Stimulated activated CD8-positive, alpha-beta memory T cell treated with anti-CD3 and anti-CD28 coated beads, Interleukin-12 subunit alpha, Interleukin-12 subunit beta, amount 100 ng/mL, for 24 hours (primary cell): ENCODE measurements around the gene TMTC2.

Experiments
- DNase-seq: peaks from one replicate; pipeline ENCODE4 v3.0.0-alpha.2; 2020; ENCODE audit errors: extremely low read depth

TMTC2 gene

GRCh38 chr12:82953397-82953796 lies 266.7 kb downstream of the TMTC2 start:
- no peak for DNase-seq

DNA sequence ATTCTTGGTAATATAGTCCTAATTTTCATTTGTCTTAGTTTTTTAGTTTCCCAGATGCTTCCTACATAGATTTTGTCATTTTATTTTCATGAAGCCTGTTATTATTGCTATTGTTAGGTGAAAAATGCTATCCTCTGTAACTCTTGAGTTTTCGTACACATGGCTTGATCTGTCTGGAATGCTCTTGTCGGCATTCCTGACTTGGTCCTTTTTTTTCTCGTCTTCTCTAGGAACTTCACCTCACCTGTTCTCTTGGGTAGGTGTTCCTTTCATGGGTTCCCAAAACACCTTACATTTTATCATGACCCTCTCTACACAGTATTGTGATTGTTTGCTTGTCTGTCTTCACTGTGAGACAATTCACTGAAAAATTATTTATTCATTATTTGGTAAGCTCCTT lies 267.4 kb downstream of the TMTC2 start:
- DNase-seq, result no peak

DNA sequence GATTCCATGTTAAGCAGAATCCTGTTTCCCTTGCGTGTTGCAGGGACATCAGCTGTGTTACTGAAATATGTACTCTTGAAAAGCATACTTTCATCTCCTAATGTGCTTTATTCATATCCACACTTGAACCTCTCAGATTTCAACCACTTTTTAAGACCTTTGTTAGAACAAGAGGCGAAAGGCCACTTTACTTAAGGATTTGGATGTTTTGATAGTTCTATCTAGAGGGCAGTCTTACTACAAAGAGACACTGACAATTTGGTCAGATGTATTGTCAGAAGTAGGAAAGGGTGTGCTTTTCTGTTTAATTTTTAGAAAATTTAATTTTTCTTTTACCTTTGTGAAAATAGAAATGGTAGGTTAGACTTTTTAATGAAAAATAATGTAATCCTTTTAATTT lies 267.9 kb downstream of the TMTC2 start:
- no peak for DNase-seq

GRCh38 chr12:82955043-82955442 lies 268.3 kb downstream of the TMTC2 start:
- DNase-seq, result no peak

GRCh38 chr12:82958966-82959365 lies 272.3 kb downstream of the TMTC2 start:
- DNase-seq, result no peak

DNA sequence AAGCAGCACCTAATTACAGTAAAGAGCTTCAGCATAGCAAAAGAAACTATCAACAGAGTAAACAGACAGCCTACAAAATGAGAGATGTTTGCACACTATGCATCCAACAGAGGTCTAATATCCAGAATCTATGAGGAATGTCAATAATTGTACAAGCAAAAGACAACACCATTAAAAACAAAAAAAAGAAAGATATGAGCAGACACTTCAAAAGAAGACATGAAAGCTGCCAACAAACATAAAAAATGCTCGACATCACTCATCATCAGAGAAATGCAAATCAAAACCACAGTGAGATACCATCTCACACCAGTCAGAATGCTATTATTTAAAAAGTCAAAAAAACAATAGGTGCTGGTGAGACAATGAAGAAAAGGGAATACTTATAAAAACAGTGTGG lies 273.1 kb downstream of the TMTC2 start:
- no peak for DNase-seq

DNA sequence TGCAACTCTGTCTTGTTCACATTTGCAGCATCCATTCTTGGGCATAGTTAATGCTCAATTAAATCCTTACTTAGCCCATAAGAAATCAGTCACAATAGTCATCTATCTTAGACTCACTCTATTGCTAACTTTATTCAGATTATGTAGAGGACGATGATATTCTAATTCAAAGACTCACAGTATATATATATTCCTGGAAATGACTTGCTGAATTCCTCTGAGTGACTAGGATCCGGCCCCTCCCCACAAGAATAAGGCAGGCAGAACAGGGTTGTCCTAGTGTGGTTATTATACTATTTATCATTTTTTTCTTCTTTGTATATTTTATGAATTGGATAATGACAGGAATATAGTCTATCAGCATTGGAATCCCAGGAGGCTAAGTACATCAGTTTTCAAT lies 275.1 kb downstream of the TMTC2 start:
- no peak for DNase-seq

DNA sequence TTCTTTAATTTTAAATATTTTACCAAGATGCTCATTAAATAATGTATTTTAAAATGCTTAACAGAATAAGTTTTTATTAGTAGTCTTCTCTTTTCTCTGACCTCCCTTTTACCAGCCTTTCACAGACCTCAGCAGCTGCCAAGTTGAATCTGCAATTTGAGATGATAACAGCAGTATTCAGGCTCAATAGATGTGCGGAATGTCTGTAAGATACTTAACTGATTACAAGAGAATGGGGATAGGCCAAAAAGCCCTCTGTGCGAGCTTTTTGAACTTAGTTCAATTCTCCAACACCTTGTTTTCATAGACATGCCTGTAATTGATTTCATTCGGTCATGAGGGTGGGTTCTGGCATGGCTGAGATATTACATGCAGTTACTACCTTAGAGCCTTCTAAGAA lies 277.2 kb downstream of the TMTC2 start:
- DNase-seq, result no peak

DNA sequence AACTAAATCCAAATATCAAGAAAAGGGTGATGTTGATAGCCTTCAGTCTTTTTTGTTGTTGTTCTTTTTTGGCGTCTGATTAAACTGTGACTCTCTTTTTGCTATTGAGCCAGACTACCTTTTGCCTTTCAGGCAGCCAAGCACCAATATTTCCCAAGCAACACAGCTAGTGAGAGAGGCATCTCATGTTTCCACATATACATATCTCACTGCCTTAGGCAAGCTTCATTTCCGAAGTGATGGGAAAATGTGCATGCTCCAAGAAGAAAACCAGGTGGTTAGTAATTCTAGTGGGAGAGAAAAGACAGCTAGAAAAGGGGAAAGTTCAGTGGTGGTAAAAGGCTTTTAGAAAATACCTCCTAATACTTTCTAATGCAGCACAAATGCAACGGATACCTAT lies 277.7 kb downstream of the TMTC2 start:
- DNase-seq, result no peak

GRCh38 chr12:82966001-82966559 lies 279.4 kb downstream of the TMTC2 start:
- no peak for DNase-seq

DNA sequence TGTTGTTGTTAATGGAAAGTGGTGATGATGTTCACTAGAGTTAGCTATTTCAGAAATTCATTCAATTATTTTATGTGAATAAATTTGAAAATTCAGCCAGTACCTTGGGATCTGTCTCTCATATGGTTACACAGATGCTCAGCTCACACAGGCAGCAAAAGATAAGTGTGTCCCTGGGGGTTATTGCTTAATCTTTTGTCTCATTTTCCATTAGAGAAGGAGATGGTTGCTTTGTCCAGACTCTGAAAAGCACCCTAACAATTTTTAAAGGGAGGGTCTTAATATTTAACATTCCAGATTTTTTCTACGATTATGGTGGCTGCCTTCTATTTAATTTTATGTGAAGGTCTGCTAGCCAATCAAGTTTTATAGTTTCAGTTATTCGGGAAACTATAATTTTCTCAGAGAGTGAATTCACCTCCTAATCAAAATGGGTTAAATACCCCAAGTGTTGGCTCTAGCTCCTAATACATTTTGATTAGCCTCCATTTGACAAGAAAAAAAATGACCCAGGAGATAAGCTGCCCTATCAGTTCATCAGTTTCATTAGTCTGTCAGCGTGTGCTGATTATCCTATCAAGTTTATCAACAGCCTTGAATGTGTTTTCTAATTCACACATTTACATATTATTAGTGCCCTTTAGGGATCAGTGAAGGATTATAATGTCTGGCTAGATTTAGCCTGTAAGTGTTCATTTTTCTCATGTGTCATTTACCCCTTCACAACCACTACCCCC lies 282.1 kb downstream of the TMTC2 start:
- DNase-seq, result no peak

DNA sequence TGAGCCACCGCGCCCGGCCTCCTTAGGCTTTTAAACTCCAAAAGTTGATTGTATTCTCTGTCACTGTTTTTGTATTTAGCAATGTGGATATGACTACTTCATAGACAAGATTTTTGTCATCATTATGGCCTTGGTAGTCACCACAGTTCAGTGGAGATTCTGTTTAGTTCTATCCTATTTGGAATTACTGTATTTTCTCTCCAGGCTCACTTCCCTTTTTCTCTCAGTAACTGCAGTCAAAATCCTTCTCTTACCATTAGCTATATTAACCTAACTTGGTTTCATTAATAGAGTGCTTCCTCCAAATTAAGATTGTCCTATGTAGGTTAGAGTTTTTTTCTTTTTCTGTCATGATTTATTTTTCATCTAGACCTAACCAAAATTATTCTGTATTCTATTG lies 283.9 kb downstream of the TMTC2 start:
- no peak for DNase-seq

DNA sequence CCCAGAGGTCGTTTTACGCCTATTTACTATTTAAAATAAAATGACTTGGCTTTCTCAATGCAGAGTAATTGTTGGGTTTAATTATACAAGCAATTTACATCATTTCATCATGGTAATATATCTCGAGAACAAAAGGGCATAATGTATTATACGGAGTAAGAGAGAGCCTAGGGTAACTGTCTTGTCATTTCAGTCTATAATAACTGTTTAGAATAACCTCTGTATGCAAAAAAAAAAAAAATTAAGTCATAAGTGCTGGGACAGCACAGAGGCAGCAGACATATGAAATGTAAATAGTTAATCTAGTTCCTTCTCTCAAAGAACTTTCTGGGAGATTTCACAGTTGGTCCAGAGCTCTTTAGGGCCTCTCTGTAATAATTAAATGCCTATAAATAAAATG lies 284.9 kb downstream of the TMTC2 start:
- no peak for DNase-seq

GRCh38 chr12:82972624-82973023 lies 285.9 kb downstream of the TMTC2 start:
- no peak for DNase-seq

GRCh38 chr12:82973592-82973991 lies 286.9 kb downstream of the TMTC2 start:
- DNase-seq, result no peak

DNA sequence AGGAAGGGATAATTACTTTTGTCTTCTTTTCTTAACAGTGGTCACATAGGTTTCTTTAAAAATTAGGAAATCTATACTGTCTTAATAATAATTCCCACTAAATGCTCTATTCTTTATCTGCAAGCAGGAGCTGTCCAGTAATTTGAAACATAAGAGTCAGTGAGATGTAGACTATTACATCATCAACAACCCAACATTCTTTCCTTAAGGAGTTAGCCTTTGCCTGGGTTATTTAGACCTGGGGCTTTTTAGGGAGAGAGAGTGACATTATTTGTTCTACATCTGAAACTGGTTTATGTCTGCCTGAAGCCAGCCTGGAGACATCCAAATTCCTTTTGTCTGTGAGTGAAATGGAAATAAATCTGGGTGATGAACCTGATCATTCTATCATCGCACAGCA lies 294.4 kb downstream of the TMTC2 start:
- DNase-seq, result no peak

GRCh38 chr12:82994117-82994516 lies 307.4 kb downstream of the TMTC2 start:
- DNase-seq, result no peak

GRCh38 chr12:82996168-82996812 lies 309.6 kb downstream of the TMTC2 start:
- DNase-seq, result no peak

DNA sequence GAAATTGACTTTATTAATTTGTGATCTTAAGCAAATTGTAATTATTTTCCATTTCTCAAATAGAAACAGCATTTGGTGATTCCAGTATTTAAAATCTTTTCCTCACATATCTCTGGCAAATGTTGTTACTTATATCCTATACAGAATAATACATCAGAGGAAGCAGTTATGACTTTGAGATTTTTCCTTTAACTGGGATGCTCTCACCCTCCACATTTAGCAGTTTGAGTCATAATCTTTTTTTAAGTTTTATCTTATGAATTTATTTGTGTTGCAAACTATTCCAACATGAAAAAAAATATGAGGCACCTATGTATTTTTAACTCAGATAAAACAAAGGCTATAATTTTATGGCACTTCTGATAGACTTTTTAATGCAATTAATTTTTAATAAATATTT lies 311.8 kb downstream of the TMTC2 start:
- no peak for DNase-seq

DNA sequence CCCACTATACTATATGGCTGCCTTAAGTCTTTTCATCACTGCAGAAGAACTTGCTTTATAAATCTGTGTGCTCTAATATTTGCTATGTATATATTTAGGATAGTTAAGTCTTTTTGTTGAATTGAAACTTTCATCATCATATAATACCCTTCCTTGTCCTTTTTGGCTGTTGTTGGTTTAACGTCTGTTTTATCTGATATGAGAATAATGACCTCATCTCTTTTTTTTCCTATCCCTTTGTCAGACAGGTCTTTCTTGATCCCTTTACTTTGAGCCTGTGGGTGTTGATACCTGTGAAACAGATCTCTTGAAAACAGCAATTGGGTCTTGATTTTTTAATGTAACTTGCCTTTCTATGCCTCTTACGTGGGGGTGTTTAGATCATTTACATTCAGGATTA lies 316.3 kb downstream of the TMTC2 start:
- no peak for DNase-seq

DNA sequence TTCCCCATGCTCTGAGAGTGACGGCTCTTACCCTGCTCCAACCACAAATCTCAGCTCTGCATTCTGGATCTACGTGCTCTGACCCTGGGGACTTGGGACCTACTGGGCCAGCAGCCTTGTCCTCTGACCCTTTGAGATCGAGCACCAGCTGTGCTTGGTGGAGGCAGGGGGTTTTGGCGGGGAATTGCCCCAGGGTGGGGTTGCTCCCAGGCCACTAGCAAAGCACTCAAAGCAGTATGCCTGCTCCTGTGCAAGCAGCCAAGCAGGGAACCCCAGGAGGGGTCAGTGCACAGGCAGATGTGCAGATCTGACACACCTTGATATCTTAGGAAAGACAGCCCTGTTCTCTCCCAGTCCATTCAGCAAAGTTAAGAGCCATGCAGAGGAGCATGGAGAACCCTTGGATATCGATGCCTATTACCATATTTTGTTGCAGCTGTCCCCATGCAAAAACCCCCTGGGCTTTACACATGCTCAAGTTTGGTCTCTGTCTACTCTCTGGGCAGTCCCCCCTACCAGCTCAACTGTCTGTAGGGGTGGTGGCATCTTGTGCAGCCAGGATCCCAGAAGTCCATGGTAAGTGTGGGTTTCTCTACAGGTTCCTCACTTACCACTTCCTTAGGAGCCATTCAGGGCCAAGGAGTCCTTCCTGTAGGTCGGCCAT lies 319.0 kb downstream of the TMTC2 start:
- no peak for DNase-seq

DNA sequence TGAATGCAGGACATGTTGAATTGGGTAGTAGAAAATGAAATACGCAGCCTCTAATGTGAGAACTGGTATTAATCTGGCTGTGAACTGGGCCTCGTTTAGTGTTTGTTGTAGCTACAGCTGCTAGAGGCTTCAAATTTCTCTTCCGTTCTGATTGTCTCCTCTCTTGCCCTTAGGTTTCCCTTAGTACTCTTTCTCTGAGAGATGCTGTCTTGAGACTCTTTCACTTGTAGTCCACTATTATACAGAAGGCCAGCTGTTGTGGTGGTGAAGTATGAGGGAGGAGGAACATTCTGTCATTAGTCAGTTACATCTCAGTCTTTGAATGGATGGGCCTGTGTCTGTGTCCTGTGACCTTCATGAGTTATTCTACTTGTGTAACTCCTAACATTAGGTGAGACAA lies 322.0 kb downstream of the TMTC2 start:
- DNase-seq, result no peak
